Measurements from ENCODE around the gene ACACA.

The ACACA gene

GRCh38 chr17:37322826-37323561 is 83.6 kb downstream of the ACACA start:
- no peak for DNase-seq (ENCODE audit: extremely low read depth, low read depth)
- H3K4me3 ChIP-seq (replicated peaks; ENCODE audit: low read depth, low read length) = no peak overlapping the region
- no peak for TF ChIP-seq CTCF (IDR thresholded peaks at IDR 0.05; ENCODE audit: low read depth, low read length, missing control alignments)

GRCh38 chr17:37322106-37322505 is 84.5 kb downstream of the ACACA start:
- TF ChIP-seq CTCF (IDR thresholded peaks at IDR 0.05; ENCODE audit: low read depth, low read length, missing control alignments) = no peak
- no peak overlapping the region for H3K4me3 ChIP-seq (replicated peaks; ENCODE audit: low read depth, low read length)
- DNase-seq (ENCODE audit: extremely low read depth, low read depth) = no peak

DNA sequence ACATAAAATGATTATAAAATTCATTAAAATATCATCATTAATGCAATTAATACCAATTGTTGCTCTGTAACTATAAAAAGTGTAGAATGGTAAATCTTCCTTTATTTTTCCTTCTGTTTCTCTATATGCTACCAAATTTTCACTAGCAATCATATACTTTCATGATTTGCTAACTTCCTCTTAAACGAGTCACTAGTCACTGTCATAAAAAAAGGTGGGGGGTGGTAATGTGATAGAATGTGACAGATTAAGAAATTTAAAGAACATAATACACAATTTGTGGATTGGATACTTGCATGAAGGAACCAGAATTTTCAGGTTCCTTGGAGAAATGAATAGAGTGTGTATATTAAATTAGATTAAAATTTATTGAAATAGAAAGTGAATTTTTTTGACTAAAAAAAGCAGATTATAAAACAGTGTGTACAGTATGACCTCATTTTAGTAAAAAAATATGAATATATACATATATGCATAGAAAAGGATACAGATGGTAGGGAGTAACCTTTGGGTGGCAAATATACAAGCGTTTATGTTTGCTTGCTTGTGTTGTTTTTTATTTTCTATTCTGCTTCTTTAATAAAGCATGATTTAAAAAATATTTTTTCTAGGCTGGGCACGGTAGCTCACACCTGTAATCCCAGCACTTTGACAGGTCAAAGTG is 87.6 kb downstream of the ACACA start:
- no peak for DNase-seq (ENCODE audit: extremely low read depth, low read depth)
- no peak for TF ChIP-seq CTCF (IDR thresholded peaks at IDR 0.05; ENCODE audit: low read depth, low read length, missing control alignments)

DNA sequence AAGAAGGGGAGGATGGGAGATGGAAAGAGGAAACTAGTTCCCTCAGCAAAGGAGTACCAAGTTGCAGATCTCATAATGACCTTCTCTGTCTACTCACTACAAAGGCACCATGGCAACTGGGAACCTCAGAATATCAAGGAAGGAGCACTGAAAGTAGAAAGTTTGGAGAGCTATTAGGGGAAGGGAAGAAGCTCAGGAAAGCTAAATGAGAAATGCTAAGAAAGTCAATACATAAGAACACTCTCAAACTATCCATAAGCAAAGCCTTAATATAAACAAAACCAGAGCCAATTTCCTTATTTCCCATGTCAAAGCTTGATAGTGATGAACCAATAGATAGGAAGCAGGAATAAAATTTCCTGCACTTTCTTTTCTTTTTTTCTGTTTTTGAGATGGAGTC is 88.8 kb downstream of the ACACA start:
- no peak for TF ChIP-seq CTCF (IDR thresholded peaks at IDR 0.05; ENCODE audit: low read depth, low read length, missing control alignments)
- no peak overlapping the region for H3K4me3 ChIP-seq (replicated peaks; ENCODE audit: low read depth, low read length)
- no peak for DNase-seq (ENCODE audit: extremely low read depth, low read depth)

More for the DNA sequence above, 87.6 kb downstream of the ACACA start:
- no peak overlapping the region for H3K4me3 ChIP-seq (replicated peaks; ENCODE audit: low read depth, low read length)

DNA sequence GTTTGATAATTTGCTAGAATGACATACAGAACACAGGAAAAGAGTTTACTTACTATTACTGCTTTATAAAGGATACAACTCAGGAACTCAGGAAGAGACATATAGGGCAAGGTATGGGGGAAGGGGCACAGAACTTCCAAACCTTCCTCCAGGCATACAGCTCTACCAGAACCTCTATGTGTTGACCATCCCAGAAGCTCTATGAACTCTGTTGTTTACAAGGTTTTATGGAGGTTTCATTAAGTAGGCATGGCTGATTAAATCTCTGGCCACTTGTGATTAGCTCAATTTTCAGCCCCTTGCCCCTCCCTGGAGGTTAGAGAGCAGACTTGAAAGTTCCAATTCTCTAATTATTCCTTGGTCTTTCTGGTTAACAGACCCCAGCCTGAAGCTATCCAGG is 91.0 kb downstream of the ACACA start:
- no peak for TF ChIP-seq CTCF (IDR thresholded peaks at IDR 0.05; ENCODE audit: low read depth, low read length, missing control alignments)
- DNase-seq (ENCODE audit: extremely low read depth, low read depth) = no peak
- H3K4me3 ChIP-seq (replicated peaks; ENCODE audit: low read depth, low read length) = no peak overlapping the region

GRCh38 chr17:37312137-37312923 is 94.3 kb downstream of the ACACA start:
- no peak for DNase-seq (ENCODE audit: extremely low read depth, low read depth)
- H3K4me3 ChIP-seq (replicated peaks; ENCODE audit: low read depth, low read length) = no peak overlapping the region
- TF ChIP-seq CTCF (IDR thresholded peaks at IDR 0.05; ENCODE audit: low read depth, low read length, missing control alignments) = no peak
